ENCODE results near the gene CWC25.
A peak's percentile ranks its signal among the peaks of the same experiment; 100 is the strongest.

The CWC25 gene

DNA sequence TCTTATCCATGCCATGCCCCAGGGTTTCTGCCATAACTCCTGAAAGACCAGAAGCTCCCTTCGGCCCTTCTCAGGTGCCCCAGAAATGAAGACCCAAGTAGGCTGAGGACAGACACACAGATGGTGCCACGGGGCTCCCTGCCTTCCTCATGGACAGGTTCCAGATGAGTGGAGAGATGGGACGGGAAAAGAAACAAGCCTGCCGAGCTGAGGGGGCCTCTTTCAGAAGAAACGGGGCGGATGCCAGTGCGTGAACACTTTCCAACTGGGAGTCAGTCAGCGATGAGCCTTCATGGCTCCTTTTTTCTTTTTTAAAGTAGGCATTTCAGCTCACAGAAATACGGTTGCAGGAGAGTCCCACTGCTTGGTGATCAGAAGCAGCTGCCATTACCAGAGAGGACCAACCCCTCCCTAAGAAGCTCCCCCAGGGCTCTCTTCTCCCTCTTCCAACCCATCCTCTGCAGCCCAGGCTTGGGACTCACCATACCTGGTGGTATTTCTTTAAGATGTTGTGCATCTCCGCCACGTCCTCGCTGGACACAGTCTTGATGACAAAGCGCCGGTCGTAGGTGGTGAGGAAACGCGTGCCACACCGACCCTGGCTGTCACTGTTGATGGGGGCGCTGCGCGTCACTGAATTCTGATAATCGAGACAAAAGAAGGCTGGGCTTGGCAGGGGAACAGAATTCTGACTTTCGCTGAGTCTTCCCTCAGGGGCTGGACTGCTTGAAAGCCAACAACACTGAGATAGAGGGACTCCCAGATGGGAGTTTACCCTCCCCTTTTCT lies 45.0 kb downstream of the CWC25 start:
- DNase-seq = no peak

DNA sequence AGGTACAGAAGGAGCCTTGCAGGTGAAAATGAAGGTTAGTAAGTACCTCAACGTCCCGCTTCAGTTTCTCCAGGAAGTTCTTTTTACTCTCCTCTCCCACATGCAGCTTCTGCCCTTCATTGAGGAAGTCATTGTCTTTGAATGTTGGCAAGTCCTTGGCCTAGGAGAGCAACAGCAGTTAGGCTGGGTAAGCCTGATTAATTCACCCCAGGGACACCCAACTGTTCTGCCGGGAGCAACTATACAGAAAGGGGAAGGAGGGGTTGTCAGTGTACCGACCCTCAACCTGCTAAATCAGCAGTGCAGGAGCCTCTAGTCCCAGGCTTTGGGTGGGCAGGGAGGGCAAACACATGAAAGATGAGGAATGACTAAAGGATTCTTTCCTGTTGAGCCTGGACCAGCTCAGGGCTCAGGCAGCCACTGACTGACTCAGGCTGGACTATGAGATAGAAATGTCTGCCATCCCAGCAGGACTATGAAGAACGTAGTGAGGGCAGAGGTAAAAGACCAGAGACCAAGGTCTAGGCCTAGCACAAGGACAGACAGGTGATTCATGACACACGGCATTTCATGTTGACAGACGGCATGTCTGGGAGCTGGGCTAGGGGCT lies 47.4 kb downstream of the CWC25 start:
- no peak for DNase-seq

DNA sequence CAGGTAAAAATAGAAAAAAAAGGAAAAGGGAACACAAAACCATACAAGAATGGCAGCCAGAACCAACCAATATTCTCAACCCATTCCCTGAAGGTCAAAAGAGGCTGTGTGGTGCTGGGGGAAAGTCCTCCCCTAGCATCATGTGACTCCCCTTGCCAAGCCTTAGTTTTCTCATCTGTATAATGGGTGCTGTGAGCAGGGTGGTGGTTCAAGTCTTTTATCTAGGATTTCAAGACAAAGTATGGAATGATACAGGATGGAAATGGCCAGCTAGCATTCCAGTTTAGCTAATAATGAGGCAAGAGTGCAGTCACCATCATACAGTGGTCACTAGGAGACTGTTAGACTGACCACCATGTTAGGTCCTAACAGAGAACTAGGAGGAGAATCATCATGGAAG lies 51.9 kb downstream of the CWC25 start:
- no peak for DNase-seq

DNA sequence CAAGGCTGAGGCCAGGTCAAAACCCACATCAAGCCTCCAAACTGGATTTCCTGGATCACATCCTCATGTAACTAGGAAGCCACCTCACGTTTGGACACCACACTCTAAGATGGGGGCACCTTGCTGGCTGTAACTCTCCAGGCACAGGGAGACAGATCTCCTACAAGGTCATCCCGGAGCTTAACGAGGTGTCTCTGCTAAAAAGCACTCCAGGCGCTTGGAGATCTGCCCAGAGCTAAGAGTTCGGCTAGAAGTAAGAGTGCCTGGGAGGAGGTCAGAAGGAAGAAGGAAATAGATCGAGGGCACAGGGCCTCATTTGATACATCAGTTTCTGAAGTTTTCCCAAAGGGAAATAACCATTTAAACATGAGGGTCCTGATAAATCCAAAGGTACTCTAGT lies 56.7 kb downstream of the CWC25 start:
- DNase-seq = no peak

DNA sequence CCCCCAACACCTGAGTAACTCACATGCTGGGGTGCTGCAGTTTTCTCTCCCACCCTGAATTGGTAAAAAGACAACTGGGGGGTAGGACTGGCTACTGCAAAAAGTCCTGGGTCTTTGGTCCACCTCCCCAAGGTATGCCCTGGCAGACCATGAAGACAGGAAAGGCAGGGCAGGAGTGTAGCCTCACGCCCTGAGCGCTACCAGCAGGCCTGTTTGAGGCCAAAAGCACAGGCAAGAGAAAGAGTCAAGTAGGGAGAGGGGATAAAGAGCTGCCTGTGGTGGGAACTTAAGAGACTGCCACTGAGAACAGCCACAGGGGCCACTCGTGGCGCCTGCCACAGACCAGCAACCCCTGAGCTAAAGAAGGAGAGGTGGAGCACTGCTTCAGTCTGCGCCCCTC lies 58.8 kb downstream of the CWC25 start:
- no peak for DNase-seq

DNA sequence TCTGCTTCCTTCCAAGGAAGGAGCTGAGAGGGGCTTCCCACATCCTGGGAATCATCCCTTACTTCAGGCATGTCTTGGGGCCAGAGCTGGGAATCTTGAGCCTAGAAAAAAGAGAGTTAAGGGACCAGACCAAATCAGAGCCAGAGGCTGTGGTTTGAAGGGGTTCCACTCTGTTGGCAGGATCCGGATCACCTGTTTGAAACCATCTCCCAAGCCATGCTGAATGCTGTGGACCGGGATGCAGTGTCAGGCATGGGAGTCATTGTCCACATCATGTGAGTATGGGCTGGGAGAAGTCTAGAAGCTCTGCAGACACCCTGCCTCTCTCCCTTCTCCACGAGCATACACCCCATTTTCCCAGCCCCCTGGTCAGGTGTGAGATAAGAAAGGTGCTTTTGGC lies 62.9 kb downstream of the CWC25 start:
- DNase-seq = no peak

DNA sequence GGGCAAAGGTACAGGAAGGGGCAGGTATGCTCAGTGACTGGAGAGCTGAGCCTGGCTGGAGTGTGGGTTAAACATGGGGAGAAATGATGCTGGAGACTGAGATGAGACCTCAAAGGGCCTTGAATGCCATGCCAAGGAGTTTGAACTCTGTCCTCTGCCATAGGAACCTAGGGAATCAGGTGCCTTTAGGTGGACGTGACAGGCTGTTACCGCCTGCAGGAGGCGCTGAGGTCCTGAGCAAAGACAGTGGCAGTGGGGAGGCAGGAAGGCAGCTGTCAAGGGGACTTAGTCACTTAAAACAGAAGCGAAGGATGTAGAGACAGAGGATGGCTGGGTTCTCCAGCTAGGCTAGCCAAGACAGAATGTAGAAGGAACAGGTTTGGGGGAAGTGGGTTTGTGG lies 63.5 kb downstream of the CWC25 start:
- DNase-seq = peak; percentile 29

DNA sequence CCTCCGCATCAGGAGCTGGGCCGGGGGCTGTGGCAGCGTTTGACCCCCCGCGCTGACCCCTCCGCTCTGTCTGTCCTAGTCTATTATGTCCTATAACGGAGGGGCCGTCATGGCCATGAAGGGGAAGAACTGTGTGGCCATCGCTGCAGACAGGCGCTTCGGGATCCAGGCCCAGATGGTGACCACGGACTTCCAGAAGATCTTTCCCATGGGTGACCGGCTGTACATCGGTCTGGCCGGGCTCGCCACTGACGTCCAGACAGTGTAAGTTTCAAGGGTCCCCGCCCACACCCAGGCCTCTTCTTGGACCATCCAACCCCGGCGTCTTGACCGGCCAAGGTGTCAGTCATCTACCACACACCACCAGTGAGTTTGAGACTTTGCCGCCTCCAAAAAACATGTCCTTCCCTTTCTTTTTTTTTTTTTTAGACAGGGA lies 72.0 kb downstream of the CWC25 start:
- no peak for DNase-seq

DNA sequence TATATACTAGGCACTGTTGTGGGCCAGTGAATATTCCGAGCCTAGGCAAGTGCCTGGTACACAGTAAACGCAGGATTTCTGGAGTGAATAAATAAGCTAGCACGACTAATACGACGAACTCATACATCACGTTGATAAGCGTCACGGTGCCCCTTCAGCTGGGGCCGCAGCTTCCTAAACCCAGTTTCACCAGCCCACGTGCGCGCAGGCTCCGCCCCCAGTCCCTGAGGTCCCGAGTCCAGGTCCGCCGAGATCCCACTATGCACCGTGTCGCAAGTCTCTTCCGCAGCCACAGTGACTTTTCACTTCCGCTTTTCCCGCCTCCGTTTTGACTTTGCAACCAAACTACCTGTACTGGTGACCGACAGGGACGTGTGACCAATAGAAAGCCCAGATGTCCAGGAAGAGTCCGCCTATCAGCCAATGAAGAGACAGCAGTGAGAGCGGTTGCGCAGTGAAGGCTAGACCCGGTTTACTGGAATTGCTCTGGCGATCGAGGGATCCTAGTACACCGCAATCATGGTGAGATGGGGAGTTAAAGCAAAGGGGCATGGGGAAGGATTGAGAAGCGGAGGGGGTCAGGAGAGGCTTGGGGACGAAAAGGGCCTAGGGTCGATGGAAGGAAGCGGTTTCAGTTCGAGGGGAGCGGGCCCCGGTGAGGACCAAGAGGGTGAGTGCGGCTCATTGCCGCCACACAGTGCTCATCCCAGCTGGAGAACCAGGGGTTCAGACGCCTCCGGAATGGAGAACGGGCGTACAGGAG lies 72.6 kb downstream of the CWC25 start, which contains the start of gene PSMB3:
PSMB3 (plus strand) TSS at position 434 of the 763 bp plus-strand sequence; CDS start at position 520, 86 bp downstream.
- peak; percentile 99 for DNase-seq

DNA sequence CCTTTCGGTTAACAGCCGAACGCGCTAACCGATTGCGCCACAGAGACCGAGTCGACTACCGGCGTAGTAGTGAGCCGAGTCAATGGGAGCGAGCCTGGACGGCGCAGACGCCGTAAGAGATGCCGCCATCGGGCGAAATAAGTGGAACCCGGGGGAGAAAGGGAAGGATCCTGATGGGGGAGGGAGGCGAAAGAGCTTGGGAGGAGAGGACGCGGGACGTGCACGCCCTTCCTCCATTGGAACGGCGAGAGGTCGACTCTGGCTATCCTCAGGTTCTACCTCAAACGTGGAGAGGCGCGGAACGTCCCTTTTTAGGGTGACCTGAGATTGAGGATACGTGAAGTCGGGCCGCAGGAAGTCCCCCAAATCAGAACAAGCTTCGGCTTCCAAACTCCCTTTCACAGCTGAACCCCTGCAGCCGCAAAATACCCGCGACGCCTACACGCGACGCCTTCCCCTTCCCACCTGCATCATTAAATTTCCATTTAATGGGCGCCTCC lies 73.3 kb downstream of the CWC25 start:
- DNase-seq = peak; percentile 84

DNA sequence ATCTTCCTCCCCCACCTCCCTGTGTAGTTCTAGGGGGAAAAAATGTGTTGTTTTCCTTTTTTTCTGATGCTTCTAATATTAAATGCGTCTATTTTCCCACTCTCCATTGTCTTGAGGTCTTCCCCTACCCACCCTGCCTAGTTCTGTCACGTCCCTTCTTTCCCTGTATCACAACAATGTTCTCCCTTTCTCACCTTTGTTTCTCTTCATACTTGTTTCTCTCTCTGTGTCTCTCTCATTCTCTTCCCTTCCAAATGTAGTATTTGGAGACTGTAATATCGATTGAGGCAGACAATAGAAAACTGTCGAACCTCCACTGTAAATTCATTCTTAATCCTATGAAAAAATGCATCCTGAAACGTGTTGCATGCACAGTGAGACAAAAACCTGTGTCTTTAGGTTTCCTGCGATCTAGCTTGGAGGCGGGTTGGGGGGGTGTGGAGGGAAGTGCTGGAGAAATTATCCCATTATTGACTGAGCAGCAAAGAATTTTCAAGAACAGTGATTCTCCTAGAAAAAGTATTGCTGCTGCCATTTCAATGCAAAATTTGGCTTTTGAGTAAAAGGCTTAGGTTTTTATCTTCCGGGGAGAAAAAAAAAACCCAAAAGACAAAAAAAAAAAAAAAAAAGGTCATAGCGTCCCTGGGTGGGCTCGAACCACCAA lies 73.8 kb downstream of the CWC25 start:
- no peak for DNase-seq
